CD8-positive, alpha-beta memory T cell (primary cell): ENCODE results near the gene CTRL. TPM values are rescaled to one million over a fixed set of nuclear protein-coding genes. Genes with fewer than 3 reads are reported as not detected.

Source experiments
- CTCF ChIA-PET: fragments of 350-600 bp; sonication (Branson Sonifier 250); formaldehyde crosslinking; loops from one replicate; lab custom pipeline; 2021; ENCODE audit warnings: antibody characterized with exemption; lab: Charles Lee
- POLR2A ChIA-PET: fragments of 350-600 bp; sonication (Branson Sonifier 250); formaldehyde crosslinking; loops from one replicate; lab custom pipeline; 2021; ENCODE audit warnings: antibody characterized with exemption; lab: Charles Lee
- DNase-seq, 5 donors: peaks; one replicate each; pipeline versions ENCODE4 v3.0.0 to v3.0.0-alpha.2; 2020 to 2022; ENCODE audit warnings: mixed read lengths in 1 of 5
- H3K27ac ChIP-seq: one replicate; pipeline ENCODE4 v1.7.0; 2013; ENCODE audit warnings: low read depth, mild to moderate bottlenecking, low read length, moderate library complexity
- H3K27me3 ChIP-seq: 2 replicates; pipeline ENCODE4 v1.7.0; 2013; ENCODE audit warnings: low read length, mild to moderate bottlenecking; ENCODE audit not compliant: insufficient read depth, poor library complexity, severe bottlenecking
- H3K36me3 ChIP-seq: 2 replicates; pipeline ENCODE4 v1.7.0; 2013; ENCODE audit warnings: mild to moderate bottlenecking, low read length, moderate library complexity; ENCODE audit not compliant: insufficient read depth
- H3K4me1 ChIP-seq: 2 replicates; pipeline ENCODE4 v1.7.0; 2013; ENCODE audit warnings: mild to moderate bottlenecking, low read length, moderate library complexity; ENCODE audit not compliant: insufficient read depth
- H3K4me3 ChIP-seq: 2 replicates; pipeline ENCODE4 v1.7.0; 2013; ENCODE audit warnings: mild to moderate bottlenecking, low read length
- H3K9me3 ChIP-seq: 2 replicates; pipeline ENCODE4 v1.7.0; 2013; ENCODE audit warnings: mild to moderate bottlenecking, low read length
- H3K27ac Mint-ChIP-seq, 8 donors: one replicate each; pipeline ENCODE4 v1.8.0; 2020 to 2021; ENCODE audit warnings: mixed read lengths in 8 of 8, mild to moderate bottlenecking in 6 of 8, inconsistent platforms in 3 of 8, moderate library complexity in 3 of 8
- H3K27me3 Mint-ChIP-seq, 2 donors: one replicate each; pipeline ENCODE4 v1.8.0; 2020 to 2021; ENCODE audit warnings: mixed read lengths in 2 of 2, mild to moderate bottlenecking in 1 of 2, moderate library complexity in 1 of 2
- H3K36me3 Mint-ChIP-seq, 3 donors: one replicate each; pipeline ENCODE4 v1.8.0; 2020 to 2021; ENCODE audit warnings: mixed read lengths in 3 of 3, inconsistent platforms in 1 of 3, mild to moderate bottlenecking in 1 of 3
- H3K4me1 Mint-ChIP-seq, 3 donors: one replicate each; pipeline ENCODE4 v1.8.0; 2020 to 2021; ENCODE audit warnings: mixed read lengths in 3 of 3, inconsistent platforms in 1 of 3, mild to moderate bottlenecking in 1 of 3
- H3K4me3 Mint-ChIP-seq, 7 donors: one replicate each; pipeline ENCODE4 v1.8.0; 2020 to 2021; ENCODE audit warnings: mixed read lengths in 7 of 7, mild to moderate bottlenecking in 6 of 7, moderate library complexity in 4 of 7, inconsistent platforms in 2 of 7
- H3K9me3 Mint-ChIP-seq, 5 donors: one replicate each; pipeline ENCODE4 v1.8.0; 2020 to 2022; ENCODE audit warnings: mixed read lengths in 5 of 5, mild to moderate bottlenecking in 3 of 5, moderate library complexity in 2 of 5, inconsistent platforms in 1 of 5
- polyA plus RNA-seq: library from polyadenylated mRNA; unstranded; fragments of 300-500 nt; fragmentation: Illumina TruSeq; gene quantifications from one replicate; pipeline ENCODE4 v1.2.3, GENCODE V29; 2021
- total RNA-seq, 2 experiments: library from RNA; stranded (reverse); gene quantifications; one replicate each; pipeline ENCODE4 v1.2.3, GENCODE V29; 2021

The CTRL gene
- total and polyA plus RNA-seq, 3 experiments from 2014 or later, result 1.5 to 4.9 (median 4.1) TPM

DNA sequence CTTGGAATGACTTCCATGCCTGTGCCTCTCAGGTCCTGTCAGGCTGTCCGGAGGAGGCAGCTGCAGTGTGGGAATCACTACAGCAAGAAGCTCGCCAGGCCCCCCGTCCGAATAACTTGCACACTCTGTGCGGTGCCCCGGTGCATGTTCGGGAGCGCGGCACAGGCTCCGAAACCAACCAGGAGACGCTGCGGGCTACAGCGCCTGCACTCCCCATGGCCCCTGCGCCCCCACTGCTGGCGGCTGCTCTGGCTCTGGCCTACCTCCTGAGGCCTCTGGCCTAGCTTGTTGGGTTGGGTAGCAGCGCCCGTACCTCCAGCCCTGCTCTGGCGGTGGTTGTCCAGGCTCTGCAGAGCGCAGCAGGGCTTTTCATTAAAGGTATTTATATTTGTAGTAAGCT is 45.7 kb downstream of the CTRL start:
- H3K27ac Mint-ChIP-seq, result peak overlapping the region in 1 of 8 donors; percentile 41
- no peaks in the 10 kb centered on the region for H3K4me1 Mint-ChIP-seq
- DNase-seq, result no peak
- no peaks in the 10 kb centered on the region for H3K9me3 Mint-ChIP-seq
- H3K36me3 Mint-ChIP-seq, result peaks cover 0 to 50% (median 2%) of the 10 kb centered on the region in 3 donors
- no peaks in the 10 kb centered on the region for H3K27me3 Mint-ChIP-seq
- H3K36me3 ChIP-seq, result peaks cover 35% of the 10 kb centered on the region
- H3K4me3 ChIP-seq, result no peak overlapping the region
- no peaks in the 10 kb centered on the region for H3K27me3 ChIP-seq
- H3K4me1 ChIP-seq, result no peaks in the 10 kb centered on the region
- no peaks in the 10 kb centered on the region for H3K9me3 ChIP-seq
- ChIA-PET POLR2A (interaction anchor here (0.6 kb wide), 1 partner anchor 17 kb away, joined by 3 read pairs; no protein-coding TSS in a partner anchor), CTCF (interaction anchor here (1.0 to 3.0 kb wide), 5 partner anchors 10 to 155 kb away, joined by 3 to 12 read pairs (median 3); partner anchors contain the start of genes RANBP10 and TSNAXIP1)
- H3K4me3 Mint-ChIP-seq, result no peak overlapping the region
- H3K27ac ChIP-seq, result no peak overlapping the region

DNA sequence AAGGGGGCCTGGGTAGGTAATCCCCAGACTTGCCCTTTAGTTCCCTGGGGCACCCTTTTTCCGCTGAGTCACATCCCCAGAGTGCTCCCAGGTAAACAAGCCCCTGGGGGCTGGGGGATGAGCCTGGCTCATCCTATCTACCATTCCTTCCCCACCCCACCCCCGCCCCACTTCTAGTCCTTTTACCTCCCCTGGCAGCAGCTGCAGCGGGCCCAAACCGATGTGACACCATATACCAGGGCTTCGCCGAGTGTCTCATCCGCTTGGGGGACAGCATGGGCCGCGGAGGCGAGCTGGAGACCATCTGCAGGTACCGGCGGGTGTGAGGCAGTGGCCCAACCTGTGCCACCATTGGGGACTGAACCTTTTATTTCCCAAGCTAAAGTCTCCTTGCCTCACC is 46.1 kb downstream of the CTRL start:
- CTCF ChIA-PET, result interaction anchor here (1.0 to 3.4 kb wide), 8 partner anchors 11 to 179 kb away, joined by 3 to 27 read pairs (median 4); partner anchors contain the start of genes RANBP10 and TSNAXIP1
- H3K4me1 Mint-ChIP-seq, result no peaks in the 10 kb centered on the region
- POLR2A ChIA-PET, result interaction anchor here (0.6 kb wide), 1 partner anchor 16 kb away, joined by 3 read pairs; no protein-coding TSS in a partner anchor

GRCh38 chr16:67884684-67885083 is 47.0 kb downstream of the CTRL start, which contains the start of gene NRN1L:
TSS of gene NRN1L (plus strand) at chr16:67884885. CDS start at chr16:67884904, 19 bp downstream.
- DNase-seq, result no peak
- H3K4me1 ChIP-seq, result no peaks in the 10 kb centered on the region
- no peaks in the 10 kb centered on the region for H3K27me3 ChIP-seq
- CTCF ChIA-PET, result interaction anchor here (0.8 to 4.1 kb wide), 23 partner anchors 8 to 363 kb away, joined by 3 to 44 read pairs (median 6); partner anchors contain the start of genes DDX28, DUS2, EDC4 and PSKH1
- H3K4me3 ChIP-seq, result no peak within 1 kb of the TSS
- no peaks in the 10 kb centered on the region for H3K9me3 ChIP-seq
- H3K36me3 ChIP-seq, result peaks cover 48% of the 10 kb centered on the region
- no peak within 1 kb of the TSS for H3K4me3 Mint-ChIP-seq
- H3K4me1 Mint-ChIP-seq, result no peaks in the 10 kb centered on the region
- no peaks in the 10 kb centered on the region for H3K9me3 Mint-ChIP-seq
- peak within 1 kb of the TSS in 3 of 8 donors; percentile 24 to 82 (median 77) for H3K27ac Mint-ChIP-seq
- POLR2A ChIA-PET, result interaction anchor here (0.5 to 1.0 kb wide), 2 partner anchors 156 to 358 kb away, joined by 3 to 4 read pairs; no protein-coding TSS in a partner anchor
- H3K36me3 Mint-ChIP-seq, result peaks cover 0 to 63% (median 2%) of the 10 kb centered on the region in 3 donors
- H3K27me3 Mint-ChIP-seq, result no peaks in the 10 kb centered on the region
- H3K27ac ChIP-seq, result no peak within 1 kb of the TSS

More for the DNA sequence above, 46.1 kb downstream of the CTRL start:
- Mint-ChIP-seq H3K9me3 (no peaks in the 10 kb centered on the region), H3K27me3 (no peaks in the 10 kb centered on the region), H3K4me3 (no peak overlapping the region), H3K27ac (no peak overlapping the region), H3K36me3 (peaks cover 0 to 54% (median 2%) of the 10 kb centered on the region in 3 donors)
- no peak overlapping the region for H3K4me3 ChIP-seq
- H3K36me3 ChIP-seq, result peaks cover 39% of the 10 kb centered on the region
- no peak overlapping the region for H3K27ac ChIP-seq
- no peaks in the 10 kb centered on the region for H3K9me3 ChIP-seq
- H3K27me3 ChIP-seq, result no peaks in the 10 kb centered on the region
- no peaks in the 10 kb centered on the region for H3K4me1 ChIP-seq
- no peak for DNase-seq

- Histone ChIP-seq H3K4me3 (no peak overlapping the region), H3K27me3 (no peaks in the 10 kb centered on the region), H3K9me3 (no peaks in the 10 kb centered on the region), H3K27ac (no peak overlapping the region), H3K36me3 (peaks cover 56% of the 10 kb centered on the region), H3K4me1 (no peaks in the 10 kb centered on the region)
- peak overlapping the region in 3 of 8 donors; percentile 17 to 82 (median 24) for H3K27ac Mint-ChIP-seq
- no peak overlapping the region for H3K4me3 Mint-ChIP-seq
- no peaks in the 10 kb centered on the region for H3K4me1 Mint-ChIP-seq
- H3K27me3 Mint-ChIP-seq, result no peaks in the 10 kb centered on the region
- peak; percentile 66 to 80 (median 67) for DNase-seq
- no peaks in the 10 kb centered on the region for H3K9me3 Mint-ChIP-seq
- ChIA-PET POLR2A (interaction anchor here (1.0 kb wide), 1 partner anchor 157 kb away, joined by 3 read pairs; no protein-coding TSS in a partner anchor), CTCF (interaction anchor here (0.7 to 4.1 kb wide), 53 partner anchors 9 to 407 kb away, joined by 3 to 44 read pairs (median 5); partner anchors contain the start of genes CTRL, DDX28, DUS2 and EDC4)
- peaks cover 0 to 71% (median 2%) of the 10 kb centered on the region in 3 donors for H3K36me3 Mint-ChIP-seq
These were observed 47.8 kb downstream of the CTRL start for GRCh38 chr16:67883872-67884261.

DNA sequence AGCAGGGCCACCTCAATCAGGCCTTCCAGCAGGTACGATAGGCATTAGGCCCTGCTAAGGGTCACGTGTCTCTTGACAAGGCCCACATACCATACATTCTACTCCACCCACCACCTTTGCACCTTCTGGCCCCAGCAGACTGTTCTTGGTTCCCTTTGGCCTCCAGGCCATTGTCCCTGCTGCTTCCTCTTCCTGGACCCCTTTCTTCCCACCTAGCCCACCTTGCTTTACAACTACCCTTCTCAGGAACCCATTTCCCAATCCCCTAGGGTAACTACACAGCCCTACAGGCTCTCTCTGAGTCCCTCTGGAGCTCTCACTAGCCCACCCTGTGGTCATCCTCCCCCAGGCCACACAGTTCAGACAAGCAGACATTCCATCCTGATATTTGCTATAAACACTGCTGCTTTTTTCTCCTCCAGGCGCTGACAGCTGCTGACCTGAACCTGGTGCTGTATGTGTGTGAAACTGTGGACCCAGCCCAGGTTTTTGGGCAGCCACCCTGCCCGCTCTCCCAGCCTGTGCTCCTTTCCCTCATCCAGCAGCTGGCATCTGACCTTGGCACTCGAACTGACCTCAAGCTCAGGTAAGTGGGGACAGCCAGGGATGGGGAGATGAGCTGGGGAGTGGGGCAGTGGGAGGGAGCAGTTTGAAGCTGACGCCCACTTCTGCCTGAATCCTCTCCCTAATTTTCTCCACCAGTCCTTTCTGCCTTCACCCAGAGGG is 48.4 kb downstream of the CTRL start:
- Histone ChIP-seq H3K9me3 (no peaks in the 10 kb centered on the region), H3K4me3 (no peak overlapping the region), H3K27me3 (no peaks in the 10 kb centered on the region), H3K36me3 (peaks cover 62% of the 10 kb centered on the region), H3K4me1 (no peaks in the 10 kb centered on the region), H3K27ac (no peak overlapping the region)
- H3K36me3 Mint-ChIP-seq, result peaks cover 0 to 76% (median 2%) of the 10 kb centered on the region in 3 donors
- no peak for DNase-seq
- ChIA-PET POLR2A (interaction anchor here (0.5 kb wide), 1 partner anchor 557 kb away, joined by 3 read pairs; no protein-coding TSS in a partner anchor), CTCF (interaction anchor here (0.7 to 4.1 kb wide), 51 partner anchors 9 to 408 kb away, joined by 3 to 44 read pairs (median 5); partner anchors contain the start of genes CTRL, DDX28, DUS2 and EDC4)
- H3K27ac Mint-ChIP-seq, result peak overlapping the region in 3 of 8 donors; percentile 17 to 82 (median 24)
- H3K4me3 Mint-ChIP-seq, result no peak overlapping the region
- no peaks in the 10 kb centered on the region for H3K4me1 Mint-ChIP-seq
- no peaks in the 10 kb centered on the region for H3K27me3 Mint-ChIP-seq
- H3K9me3 Mint-ChIP-seq, result no peaks in the 10 kb centered on the region

DNA sequence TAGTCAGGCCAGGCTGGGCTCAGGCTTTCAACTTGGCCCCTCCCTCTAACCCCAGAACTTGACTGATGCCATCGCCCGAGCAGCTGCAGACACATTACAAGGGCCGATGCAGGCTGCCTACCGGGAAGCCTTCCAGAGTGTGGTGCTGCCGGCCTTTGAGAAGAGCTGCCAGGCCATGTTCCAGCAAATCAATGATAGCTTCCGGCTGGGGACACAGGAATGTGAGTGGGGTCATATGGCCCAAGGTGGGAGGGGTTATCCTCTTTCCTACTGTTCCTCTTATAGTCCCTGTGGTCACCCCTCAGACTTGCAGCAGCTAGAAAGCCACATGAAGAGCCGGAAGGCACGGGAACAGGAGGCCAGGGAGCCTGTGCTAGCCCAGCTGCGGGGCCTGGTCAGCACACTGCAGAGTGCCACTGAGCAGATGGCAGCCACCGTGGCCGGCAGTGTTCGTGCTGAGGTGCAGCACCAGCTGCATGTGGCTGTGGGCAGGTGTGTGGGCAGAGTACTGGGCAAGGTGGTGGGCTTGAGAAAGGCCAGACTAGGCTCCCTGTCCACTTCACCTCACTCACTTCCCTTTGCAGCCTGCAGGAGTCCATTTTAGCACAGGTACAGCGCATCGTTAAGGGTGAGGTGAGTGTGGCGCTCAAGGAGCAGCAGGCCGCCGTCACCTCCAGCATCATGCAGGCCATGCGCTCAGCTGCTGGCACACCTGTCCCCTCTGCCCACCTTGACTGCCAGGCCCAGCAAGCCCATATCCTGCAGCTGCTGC is 49.1 kb downstream of the CTRL start:
- no peak overlapping the region for H3K4me3 Mint-ChIP-seq
- H3K27ac ChIP-seq, result no peak overlapping the region
- H3K27me3 Mint-ChIP-seq, result no peaks in the 10 kb centered on the region
- H3K4me3 ChIP-seq, result no peak overlapping the region
- H3K36me3 ChIP-seq, result peaks cover 69% of the 10 kb centered on the region
- no peaks in the 10 kb centered on the region for H3K4me1 ChIP-seq
- peaks cover 0 to 84% (median 2%) of the 10 kb centered on the region in 3 donors for H3K36me3 Mint-ChIP-seq
- H3K27me3 ChIP-seq, result no peaks in the 10 kb centered on the region
- DNase-seq, result no peak
- ChIA-PET CTCF (interaction anchor here (0.7 to 4.1 kb wide), 23 partner anchors 8 to 361 kb away, joined by 3 to 44 read pairs (median 6); partner anchors contain the start of genes CENPT, CTRL, EDC4 and NFATC3), POLR2A (no interaction called here)
- H3K4me1 Mint-ChIP-seq, result no peaks in the 10 kb centered on the region
- H3K27ac Mint-ChIP-seq, result peak overlapping the region in 1 of 8 donors; percentile 24
- H3K9me3 Mint-ChIP-seq, result no peaks in the 10 kb centered on the region
- H3K9me3 ChIP-seq, result no peaks in the 10 kb centered on the region

GRCh38 chr16:67881621-67882161 is 50.0 kb downstream of the CTRL start:
- peaks cover 78% of the 10 kb centered on the region for H3K36me3 ChIP-seq
- no peaks in the 10 kb centered on the region for H3K4me1 ChIP-seq
- no peaks in the 10 kb centered on the region for H3K9me3 ChIP-seq
- Mint-ChIP-seq H3K9me3 (no peaks in the 10 kb centered on the region), H3K4me1 (no peaks in the 10 kb centered on the region), H3K27ac (no peak overlapping the region), H3K4me3 (no peak overlapping the region), H3K36me3 (peaks cover 0 to 90% (median 2%) of the 10 kb centered on the region in 3 donors), H3K27me3 (no peaks in the 10 kb centered on the region)
- ChIA-PET CTCF (interaction anchor here (0.7 to 4.1 kb wide), 8 partner anchors 9 to 360 kb away, joined by 3 to 44 read pairs (median 4); partner anchors contain the start of gene CENPT), POLR2A (no interaction called here)
- no peak overlapping the region for H3K4me3 ChIP-seq
- H3K27ac ChIP-seq, result no peak overlapping the region
- H3K27me3 ChIP-seq, result no peaks in the 10 kb centered on the region
- DNase-seq, result no peak
